Frontal cortex (tissue), 4 donors: ENCODE measurements around the gene FAM131C. TPM values are rescaled to one million over a fixed set of nuclear protein-coding genes. Genes with fewer than 3 reads are reported as not detected.

Experiments
- DNase-seq, 2 donors: peaks; one replicate each; pipeline ENCODE4 v3.0.0; 2012; ENCODE audit warnings: low spot score in 2 of 2
- FAIRE-seq: peaks from 2 replicates; lab custom pipeline; 2012; peaks lifted over from hg19 to GRCh38; lab: Jason Lieb, UNC
- total RNA-seq: library from RNA; depleted of rRNA; stranded (reverse); fragments of >200 nt; gene quantifications from one replicate; pipeline ENCODE4 v1.2.3, GENCODE V29; 2014
- donor health status: control.
- donor health status: control.
- donor health status: control.

FAM131C gene
- total RNA-seq, 1 donor from 2014 or later, result 1.2 TPM

DNA sequence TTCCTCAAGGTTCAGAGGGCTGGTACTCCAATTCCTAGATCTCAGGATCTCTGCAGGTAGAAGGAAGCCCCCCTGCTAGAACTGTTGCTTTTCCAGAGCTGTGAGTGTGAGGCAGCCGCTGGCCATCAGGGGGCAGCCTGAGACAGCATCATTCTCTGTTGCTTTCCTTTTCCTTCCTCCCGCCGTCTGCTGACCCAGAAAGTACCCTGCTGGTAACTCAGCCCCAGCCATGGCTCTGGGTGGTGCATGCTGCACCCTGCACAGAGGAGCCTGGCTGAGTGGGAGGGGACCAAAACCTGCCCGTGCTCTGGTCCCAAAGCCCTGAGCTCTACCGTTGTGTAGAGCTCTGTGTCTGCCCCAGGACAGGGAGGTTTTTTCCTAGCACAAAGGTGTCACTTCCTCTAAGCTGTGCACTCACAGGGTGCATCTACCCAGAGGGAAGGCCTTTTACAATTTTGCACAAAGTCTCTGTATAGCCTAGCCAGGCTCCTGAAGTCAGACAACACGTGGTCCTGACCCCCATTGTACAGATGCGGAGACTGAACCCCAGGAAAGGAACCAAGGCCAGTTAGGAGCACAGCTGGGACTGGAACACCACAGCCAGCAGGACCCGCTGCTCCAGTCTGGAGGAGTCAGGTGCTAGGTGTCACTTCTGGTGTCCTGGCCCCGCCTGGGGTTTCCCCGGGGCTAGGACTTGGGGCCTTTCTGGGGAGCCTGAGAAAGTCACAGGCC lies 5.6 kb upstream of the FAM131C start:
- DNase-seq, result peak; percentile 73 to 79
- FAIRE-seq, result no peak

DNA sequence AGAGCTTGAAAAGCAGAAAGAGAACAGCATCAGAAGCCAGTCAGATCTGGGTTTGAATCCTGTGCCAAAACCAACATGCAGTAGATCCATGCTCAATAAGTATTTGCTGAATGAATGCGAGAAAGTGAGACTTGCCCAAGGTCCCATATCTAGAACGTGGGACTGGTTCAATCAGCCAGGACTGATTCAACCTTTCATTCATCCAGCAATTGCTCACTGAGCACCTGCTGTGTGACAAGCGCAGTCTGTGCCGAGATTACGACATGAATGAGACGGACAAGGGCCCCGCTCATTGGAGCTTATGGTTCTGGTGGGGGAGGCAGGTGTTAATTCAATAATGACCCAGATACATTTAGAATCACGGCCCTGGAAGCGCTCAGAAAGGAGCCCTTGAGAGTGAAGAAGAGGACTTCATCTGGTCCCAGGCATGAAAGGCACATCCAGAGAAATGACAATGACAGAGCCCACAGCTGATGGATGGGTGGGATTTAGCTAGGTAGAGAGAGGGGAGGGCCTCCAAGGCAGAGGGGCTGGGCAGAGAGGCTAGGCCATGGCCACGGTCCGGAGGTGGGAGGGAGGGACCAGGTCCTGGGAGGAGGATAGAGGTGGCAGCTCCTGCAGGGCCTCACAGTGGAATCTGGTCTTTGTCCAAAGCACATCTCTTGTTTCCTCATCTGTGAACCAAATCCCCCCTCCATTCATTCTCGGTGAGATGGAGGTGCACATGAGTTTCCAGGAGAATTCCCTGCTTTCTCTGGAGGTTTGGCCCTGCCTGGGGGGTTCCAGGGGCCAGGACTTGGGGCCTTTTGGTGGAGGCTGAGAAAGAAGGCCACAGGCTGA lies 4.2 kb upstream of the FAM131C start:
- DNase-seq, result no peak

DNA sequence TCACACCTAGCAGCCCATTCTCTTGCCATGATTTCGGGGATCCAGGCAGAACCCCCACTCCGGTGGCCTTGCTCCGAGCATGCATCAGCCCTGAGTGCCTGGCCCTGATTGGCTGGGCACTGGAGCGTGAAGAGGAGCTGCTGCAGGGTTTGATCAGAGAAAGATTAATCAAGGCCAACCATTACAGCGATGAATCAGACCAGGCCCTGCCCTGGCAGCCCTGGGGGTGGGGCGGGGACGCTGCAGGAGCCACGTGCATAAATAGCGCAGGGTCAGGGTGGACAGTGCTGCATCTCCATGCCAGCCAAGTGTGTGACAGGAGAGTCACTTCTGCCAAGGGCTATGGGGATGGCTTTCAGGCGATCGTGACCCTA lies 3.4 kb upstream of the FAM131C start:
- DNase-seq, result no peak
- no peak for FAIRE-seq

More for the DNA sequence above, 4.2 kb upstream of the FAM131C start:
- FAIRE-seq, result no peak

DNA sequence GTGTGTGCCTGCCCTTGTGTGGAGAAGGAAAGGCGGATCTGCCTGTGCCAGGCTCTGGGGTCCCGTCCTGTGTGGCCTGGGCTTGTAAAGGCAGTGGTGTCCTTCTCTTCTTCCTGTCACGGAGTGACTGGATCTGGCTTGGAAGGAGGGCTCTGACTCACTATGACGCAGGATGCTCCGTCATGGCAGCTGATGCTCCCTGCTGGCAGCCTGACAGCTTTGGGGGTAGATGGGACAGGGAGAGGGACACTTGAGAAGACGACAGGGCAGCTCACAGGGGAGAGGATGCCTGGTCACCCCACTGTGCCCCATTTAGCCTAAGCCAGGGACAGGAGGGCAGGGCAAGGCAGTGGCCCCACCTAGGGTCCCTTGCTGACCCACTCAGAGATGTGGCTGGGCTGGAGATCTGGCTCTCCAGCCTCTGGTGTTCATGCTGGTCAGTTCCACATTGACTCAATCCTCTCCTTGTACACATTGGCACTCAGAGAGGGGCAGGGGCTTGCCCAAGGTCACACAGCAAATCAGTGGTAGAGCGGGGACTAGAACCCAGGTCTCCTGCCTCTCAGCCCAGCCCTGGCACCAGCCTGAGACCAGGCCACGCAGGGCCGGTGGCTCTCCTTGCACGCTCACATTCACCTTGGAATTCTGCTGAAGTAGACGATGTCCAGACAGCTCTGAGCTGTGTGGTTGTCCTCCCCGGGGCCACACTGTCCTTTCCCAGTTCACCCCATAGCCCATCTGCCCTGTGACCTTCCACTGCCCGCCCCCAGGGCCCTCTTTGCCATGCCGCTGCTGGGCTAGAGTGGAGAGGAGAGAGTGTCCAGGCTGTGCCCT lies 2.8 kb upstream of the FAM131C start:
- DNase-seq (no peak), FAIRE-seq (no peak)

DNA sequence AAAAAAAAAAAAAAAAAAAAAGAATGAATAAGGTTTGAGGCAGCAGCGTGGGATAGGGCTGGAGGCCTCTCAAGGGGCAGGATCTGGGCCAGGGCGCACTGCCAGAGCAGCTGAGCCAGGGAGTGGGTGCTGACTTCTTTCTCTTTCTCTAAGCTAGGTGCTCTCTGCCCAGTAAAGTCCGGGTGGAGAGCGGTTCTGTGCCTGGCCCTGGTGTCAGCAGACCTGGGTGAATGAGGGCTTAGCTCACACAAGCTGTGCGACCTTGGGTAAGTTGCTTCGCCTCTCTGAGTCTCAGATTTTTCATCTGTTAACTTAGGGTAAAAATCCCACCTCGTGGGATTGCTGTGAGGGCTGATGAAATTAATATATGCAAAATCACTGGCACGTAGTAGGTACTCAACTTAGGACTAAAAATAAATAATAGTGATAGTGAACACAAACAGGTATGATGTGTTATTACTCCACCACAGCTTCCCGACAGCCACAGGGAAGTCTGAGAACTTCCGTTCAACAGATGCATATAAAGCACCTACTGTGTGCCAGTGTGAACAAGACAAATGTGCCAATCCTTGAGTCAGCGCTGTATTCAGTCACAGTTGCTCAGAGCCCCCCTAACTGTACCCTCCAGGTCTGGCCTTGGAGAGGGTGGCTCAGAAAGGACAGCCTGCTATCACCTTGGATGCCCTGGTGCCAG lies 2.0 kb upstream of the FAM131C start:
- FAIRE-seq, result no peak
- no peak for DNase-seq

DNA sequence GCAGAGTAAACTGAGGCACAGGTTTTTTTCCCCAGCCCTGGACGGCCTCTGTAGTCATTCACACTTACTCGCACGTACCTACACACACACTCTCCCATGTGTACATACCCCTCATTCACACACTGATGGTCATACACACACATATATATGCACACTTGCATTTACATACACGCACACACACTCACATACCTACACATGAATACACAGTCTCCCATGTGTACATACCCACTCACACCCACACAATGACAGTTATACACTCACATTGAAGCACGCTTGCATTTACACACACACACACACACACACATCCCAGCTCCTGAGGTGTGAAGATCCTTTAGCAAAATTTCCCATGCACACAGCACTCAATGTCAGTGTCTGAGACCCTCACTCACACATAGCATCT lies 766 bp upstream of the FAM131C start:
- FAIRE-seq, result no peak
- no peak for DNase-seq

DNA sequence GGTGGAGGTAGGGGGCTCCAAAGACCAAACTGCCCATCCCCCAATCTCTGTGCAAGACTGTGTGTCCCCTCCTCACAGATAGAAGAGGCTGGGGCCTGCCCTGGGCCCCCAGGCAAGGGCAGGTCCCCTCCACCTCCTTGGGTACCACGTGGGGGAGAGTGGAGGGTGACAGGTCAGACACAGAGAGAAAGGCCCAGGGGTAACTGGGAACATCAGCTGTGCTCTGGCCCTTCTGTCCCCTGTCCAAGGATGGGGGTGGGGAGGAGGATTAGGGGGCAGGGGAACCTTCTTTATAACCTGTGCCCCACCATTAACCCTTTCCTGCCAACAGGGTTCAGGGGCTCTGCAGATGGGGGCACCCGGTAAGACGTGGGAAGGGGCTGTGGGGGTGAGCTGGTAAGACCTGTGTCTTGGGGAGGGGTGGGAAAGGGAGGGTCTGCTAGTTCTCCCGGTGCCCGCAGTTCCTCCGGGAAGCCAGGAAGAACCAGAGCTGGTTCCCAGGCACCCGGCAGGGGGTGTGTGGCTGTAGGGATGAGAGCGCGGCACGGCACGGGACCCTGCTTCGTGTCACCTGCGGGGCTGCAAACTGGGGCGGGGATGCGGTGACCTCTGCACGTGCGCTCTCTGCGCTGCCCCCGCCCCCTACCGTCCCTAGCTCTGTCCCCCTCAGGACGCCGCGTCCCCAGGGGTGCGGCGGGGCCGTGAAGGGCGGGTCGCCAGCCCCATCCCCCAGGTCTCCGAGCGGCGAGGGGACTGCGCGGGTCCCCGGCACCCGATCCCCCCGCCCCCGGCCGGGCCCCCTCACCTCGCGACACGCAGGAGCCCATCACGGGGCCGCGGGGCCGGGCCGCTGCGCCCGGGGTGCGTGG lies 601 bp downstream of the FAM131C start:
- no peak for FAIRE-seq
- DNase-seq, result no peak

DNA sequence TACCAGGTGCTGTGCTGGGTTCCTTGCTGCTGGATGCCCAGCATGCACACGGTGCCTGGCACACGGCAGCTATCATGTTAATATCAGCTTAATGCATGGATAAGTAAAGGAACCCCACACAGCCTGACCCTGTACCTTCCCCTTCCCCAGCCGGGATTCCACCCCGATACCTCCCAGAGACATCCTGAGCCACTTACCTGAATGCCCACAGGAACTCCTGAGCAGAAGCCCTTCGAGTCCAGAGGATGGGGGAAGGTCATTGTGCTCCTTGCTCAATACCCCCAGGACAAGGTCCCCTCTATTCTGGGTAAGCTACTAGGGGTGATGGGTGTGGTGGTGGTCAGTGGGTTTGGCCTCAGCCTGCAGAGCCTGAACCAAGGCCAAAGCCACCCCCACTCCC lies 1.4 kb downstream of the FAM131C start:
- DNase-seq (no peak), FAIRE-seq (no peak)

DNA sequence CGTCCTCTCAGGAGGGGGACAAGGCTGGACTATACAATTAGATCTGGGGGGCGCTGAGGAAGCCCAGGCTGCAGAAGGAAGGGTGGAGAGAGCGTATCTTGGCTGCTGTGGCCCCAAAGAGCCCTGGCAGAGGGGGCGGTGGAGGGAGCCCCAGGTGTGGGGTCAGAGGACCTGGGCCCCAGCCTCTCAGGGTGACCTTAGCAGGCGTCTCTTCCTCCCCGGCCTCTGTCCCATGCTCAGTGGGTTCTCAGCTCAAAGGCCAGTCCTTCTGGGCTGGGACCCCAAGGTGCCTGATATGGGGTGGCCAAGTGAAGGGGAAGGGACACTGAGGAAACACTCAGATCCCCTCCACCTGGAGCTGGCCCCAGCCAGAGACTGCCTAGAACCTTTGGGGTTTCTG lies 1.8 kb downstream of the FAM131C start:
- FAIRE-seq (no peak), DNase-seq (no peak)

DNA sequence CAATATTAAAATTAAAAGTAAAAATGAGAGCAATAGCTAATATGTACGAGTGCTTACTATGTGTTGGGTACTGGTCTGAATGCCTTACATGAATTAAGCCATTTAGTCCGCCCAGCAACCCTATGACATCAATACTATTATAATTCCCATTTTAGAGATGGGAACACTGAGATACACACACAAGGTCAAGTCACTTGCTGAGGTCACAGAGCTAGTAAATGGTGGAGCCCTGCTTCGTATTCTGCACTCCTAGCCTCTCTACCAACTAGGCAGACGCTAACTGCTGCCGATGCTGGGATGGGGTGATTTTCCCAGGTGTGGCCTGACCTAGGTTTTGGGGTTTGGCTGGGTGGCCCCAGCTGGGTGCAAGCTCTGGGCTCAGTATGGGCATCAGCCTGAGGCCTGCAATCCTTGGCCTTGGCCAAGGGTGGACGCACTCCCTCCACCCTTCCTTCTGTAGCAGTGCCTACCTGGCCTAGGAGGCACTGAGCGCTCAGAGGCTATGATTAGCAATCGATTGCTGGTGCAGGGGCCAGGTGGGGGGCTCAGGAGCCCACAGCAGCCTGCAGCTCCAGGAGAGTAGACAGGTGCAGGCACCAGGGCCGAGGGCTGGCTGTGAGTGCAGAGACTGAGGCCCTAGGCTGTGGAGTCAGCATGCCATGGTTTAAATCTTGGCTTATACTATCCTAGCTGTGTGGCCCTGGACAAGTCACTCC lies 2.7 kb downstream of the FAM131C start:
- FAIRE-seq, result no peak
- no peak for DNase-seq

DNA sequence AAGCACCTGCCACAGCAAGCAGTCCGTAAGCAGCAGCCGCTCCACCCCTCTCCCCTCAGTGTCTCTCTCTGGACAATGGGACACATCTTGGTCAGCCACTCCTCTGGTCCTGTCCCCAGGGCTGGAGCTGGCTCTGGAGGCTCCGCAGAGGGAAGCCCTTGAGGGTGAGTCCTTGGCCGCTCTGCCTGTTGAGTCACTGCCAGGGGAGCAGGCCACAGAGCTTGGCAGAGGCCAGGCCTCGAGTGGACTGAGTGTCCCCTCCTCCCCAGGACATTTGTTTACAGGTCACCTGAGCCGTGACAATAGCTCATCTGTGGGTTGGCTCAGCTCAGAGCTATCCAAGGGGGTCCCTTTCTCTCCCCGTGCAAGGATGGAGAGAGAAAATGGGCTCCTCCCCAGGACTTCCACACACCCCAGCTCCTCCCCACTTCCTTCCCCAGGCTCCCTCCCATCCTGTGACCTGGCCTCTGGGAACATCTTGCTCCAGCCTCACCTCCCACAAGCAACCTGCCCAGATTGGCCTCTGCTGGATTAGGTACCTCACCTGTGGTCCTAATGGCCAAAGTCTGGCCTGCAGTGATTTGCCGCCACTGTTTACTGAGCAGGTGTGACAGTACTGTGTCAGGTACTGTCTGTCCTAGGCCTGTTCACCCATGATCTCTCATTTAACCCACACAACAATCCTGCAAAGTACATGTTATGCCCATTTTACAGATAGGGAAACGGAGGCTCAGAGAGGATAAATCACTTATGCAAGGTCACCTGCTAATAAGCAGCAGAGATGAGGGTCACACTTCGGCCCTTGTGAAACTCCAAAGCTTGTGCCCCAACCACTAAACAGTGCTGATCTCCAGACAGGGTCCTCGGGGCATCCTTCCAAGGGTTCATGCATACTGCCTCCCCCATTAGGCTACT lies 4.8 kb downstream of the FAM131C start:
- FAIRE-seq, result no peak
- DNase-seq, result peak in 1 of 2 donors; percentile 51

DNA sequence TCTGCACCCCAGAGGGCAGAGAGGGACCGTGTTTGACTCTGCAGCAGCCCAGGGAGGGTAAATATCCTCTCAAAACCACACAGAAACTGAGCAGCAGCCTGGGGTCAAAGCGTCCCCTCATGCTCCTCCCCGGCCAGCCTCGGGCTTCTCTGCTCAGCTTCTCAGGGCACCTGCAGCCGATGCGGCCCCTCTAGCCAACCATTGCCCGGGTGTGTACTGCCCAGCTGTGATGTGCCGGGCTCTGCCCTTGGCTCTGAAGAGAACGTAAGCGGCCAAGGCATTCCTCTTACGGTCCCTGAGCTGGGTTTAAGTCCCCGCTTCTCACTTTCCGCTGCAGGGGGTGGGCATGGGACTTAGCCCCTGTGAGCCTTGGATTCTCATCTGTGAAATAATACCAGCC lies 5.5 kb downstream of the FAM131C start:
- FAIRE-seq (no peak), DNase-seq (no peak)

DNA sequence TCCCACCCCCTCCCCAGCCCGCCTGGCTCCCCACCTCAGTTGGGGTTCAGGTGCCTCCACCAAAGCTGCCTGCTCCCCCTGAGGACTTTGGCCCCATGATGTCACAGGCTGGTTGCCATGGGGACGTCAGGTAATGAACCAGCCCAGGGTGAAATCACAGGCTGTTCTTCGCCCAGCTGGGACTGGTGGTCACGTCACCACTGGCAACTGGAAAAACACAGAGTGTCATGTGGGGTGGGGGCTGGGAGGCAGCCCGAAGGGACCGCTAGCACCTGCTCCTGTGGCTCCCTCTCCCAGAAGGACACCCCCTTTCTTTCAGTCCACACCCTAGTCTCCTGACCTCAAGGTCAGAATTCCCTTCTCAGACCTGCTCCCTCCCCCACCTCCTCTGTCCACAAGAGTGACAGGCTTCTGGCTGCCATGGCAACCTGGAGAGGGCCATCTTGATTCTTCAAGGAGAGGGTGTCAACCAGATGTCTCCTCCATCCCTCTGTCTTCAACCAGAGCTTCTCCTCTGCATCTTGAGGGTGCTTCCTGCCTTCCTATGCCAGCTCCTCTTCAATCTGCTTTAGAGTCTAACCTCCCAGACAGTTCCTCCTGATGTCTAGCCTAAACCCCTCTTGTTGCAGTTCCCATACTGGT lies 6.2 kb downstream of the FAM131C start:
- FAIRE-seq, result no peak

DNA sequence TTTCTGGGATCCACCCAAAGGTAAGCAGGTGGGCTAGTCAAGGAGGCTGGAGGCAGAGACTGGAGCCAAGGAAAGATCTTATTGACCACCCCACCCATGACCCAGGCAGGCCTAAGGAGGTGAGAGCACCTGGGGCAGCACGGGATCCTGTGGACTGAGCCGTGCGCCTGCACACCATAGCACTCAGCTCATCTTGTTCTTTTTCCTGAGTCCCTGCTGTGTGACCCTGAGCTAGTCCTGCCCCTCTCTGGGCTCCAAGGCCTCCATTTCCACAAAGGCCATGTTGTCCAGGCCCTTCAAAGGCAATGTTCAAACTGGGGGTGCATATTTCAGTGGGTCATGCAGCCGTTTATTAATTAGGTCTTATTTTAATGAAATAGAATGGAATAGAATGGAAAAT lies 7.2 kb downstream of the FAM131C start:
- DNase-seq (no peak), FAIRE-seq (no peak)

More for the DNA sequence above, 6.2 kb downstream of the FAM131C start:
- peak in 1 of 2 donors; percentile 60 for DNase-seq

DNA sequence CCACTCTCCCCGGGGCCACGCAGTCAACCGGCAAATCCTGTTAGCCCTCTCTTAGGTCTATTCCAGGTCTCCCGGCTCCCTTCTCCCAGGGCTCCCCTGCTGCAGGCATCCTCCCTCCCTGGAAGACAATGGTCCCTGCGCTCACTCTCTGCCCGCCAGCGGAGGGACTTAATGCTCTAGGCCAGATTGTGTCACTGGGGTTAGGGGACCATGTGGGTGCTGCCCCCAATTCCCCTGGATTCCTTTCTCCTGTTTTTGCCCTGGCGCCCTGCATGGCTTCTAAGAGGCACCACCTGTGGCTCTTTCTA lies 8.2 kb downstream of the FAM131C start:
- DNase-seq (no peak), FAIRE-seq (no peak)

DNA sequence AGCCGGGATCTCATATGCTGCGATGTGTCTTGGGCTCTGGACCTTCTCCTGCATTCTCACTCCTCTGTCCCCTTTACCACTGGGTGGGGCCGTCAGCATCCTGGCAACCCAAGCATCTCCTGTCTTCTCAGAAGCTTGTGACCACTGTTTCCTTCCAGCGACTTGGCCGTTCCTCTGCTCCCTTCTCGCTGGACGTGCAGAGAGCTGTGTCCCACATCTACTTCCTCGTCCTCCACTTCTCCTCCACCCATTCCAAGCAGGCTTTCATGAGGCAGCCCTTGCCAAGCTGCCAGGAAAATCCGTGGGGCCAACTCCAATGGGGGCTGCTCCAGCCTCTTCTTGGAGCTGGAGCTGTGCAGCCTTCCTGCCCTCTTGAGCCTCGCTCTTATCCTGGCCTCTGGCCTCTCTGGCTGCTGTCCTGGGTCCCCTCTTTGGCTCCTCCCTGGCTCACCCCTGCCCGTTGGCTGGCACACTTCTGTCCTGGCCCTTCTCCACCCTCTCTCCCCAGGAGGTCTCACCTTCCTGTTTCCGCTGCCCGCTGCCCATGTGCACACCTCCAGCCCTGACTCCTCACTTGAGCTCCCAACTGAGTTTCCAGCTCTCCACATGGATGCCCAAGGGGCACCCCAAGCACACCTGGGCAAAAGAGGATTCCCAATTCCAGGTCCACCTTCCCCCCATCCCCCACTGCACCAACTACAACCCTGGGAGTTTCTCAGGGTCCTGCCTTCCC lies 8.7 kb downstream of the FAM131C start:
- no peak for DNase-seq
- no peak for FAIRE-seq
